GM19351 (cell line): ENCODE data around the gene LRP6.
"Not testable (repeated sequence)": the region's sequence is repeated elsewhere in the genome, so short reads cannot be mapped to it uniquely, and the experiment has no call there.

Experiments used
- ATAC-seq: cut with Tn5 transposase; IDR thresholded peaks from one replicate; pipeline ENCODE4 v1.9.1; 2021; ENCODE audit warnings: mild to moderate bottlenecking, moderate library complexity; ENCODE audit not compliant: unreplicated experiment

The LRP6 gene

DNA sequence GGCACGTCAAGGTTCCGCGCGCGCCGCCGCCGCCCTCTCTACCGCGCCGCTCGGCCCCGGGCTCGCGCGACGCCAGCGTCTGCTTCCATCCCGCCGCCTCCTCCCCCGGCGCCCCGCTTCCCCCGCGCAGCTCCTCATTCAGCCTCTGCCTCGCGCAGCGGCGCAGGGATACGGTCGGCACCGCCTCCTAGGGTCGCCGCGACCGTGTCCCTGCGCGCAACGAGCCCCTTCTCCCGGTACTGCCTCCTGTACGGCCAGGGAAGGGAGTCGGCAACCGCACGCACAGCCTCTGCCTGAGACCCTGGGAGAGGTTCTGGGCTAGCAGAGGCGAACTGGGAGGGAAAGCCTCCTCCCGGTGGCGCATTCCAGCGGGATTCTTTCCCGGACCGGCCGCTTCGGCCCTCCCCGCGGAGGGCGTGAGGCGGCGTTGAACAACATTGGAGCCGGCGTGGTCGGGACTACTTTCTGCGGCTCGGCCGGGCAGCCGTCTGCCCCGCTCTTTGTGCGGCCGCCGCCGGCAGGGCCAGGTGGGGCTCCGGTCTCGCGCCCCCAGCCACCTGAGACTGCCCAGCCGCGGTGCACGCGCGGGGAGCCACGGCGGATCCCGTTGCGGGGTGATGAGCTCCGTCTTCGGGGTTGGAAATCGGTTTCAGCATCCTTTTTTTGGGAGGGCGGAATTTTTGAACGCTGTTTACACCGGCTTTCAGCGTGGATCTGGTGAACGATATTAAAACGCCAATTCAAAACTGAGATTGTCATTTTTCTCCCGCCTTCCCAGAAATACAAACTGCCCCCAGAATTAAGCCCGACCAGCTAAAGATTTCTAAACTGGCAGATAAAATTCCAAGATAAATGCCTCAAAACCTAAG lies at the start of gene LRP6:
Gene LRP6, minus strand, starts transcription at position 172 of the 869 bp plus-strand sequence. CDS start 309 bp downstream, outside the sequence.
- ATAC-seq: peak; percentile 87

DNA sequence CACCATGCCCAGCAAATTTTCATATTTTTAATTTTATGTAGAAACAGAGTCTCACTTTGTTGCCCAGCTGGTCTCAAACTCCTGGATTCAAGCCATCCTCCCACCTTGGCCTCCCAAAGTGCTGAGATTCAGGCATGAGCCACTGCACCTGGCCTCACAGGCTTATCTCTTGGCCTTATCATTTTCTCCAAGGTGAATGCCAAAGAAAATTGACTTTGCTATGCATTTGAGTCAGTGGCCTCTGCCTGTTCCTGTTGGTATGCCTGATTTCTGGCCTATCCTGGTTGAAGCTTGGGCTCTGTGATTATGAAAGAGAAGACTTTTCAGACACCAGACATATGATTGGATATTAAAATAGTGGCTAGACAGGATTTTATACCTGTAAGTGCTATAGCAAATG lies 49.0 kb upstream of the LRP6 start:
- no peak for ATAC-seq

DNA sequence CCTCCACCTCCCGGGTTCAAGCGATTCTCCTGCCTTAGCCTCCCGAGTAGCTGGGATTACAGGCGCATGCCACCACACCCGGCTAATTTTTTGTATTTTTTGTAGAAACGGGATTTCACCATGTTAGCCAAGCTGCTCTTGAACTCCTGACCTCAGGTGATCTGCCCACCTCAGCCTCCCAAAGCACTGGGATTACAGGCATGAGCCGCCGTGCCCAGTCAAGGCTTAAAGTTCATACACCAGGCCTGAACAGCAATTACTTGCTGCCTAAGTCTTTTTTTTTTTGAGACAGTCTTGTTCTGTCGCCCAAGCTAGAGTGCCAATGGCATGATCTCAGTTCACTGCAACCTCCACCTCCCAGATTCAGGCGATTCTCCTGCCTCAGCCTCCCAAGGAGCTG lies 43.9 kb upstream of the LRP6 start:
- ATAC-seq: not testable (repeated sequence)

DNA sequence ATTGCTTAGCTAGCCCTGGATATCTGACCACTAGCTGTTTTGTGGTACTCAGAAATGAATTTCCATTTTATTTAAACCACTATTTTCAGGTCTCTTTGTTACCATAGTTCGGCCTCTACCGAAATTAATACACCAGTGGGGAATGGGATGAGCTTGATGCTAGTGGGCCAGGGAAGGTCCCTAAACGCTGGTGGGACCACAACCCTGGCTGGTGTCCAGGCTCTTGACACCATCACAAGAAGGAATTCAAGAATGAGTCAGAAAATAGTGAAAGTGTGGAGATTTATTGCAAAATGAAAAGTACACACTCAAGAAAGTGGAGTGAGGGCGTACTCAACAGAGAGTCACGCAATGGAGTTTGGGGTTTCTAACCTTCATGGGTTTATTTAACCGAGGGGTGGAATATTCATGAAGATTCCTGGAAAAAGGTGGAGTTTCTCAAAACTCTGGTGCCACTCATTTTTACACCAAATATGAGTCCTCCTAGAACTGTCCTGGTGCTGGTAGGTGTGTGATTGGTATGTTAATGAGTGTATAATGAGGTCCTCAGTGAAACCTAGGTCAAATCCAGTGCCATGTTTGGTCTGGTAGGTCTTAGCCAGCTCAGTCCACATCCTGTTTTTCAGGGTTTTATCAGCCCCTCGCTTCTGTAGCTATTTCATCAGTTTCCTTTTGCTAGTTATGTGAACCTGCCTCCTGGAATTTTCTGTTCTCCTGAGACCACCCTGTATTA lies 38.9 kb upstream of the LRP6 start:
- ATAC-seq: no peak

DNA sequence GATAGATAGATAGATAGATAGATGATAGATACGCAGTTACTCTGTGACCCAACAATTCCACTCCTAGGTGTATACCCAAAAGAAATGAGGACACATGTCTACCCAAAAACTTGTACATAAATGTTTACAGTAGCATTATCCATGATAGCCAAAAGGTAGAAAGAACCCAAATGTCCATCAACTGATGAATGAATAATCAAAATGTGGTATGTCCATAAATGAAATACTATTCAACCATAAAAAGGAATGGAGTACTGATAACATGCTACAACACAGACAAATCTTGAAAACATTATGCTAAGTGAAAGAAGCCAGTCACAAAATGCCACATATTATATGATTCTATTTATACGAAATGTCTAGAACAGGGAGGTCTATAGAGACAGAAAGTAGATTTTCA lies 36.1 kb upstream of the LRP6 start:
- no peak for ATAC-seq

DNA sequence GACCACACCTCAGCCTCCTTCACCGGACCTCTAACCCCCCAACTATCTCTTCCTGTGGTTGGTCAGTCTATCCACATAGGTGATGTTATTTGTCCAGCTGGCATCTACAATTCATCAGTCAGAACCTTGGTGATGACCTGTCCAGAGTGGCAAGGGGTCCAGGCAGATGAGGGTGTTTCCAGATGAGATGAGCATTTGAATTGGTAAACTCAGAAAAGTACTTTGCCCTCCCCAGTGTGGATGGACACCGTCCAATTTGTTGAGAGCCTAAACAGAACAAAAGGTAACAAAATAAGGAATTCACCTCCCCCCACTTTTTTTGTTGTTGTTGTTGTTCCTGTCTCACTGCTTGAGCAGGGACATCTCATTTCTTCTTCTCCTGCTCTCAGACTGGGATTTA lies 34.3 kb upstream of the LRP6 start:
- ATAC-seq: no peak

DNA sequence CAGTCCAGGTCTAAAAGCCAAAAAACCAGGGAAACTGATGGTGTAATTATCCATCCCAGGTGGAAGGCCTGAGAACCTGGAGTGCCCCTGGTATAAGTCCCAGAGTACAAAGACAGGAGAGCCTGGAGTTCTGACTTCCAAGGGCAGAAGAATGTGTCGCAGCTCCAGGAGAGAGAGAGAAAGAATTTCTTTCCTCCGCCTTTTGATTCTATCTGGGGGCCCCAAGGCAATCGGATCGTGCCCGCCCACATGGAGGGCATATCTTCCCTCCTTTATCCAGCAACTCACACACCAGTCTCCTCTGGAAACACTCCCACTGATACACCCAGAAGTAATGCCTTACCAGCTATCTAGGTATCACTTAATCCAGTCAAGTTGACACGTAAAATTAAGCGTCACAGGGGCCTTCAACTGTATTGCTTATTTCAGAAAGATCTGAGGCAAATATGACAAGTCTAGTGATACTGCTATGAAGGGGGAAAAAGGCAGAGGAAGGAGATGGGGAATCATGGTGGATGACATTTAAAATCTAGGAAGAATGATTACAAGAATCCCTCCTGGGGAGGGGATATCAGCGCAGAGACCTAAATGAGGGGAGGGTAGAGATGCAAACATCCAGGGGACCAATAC lies 30.5 kb upstream of the LRP6 start:
- ATAC-seq: no peak

GRCh38 chr12:12294215-12295005 lies 27.6 kb upstream of the LRP6 start:
- no peak for ATAC-seq

GRCh38 chr12:12290206-12290605 lies 23.4 kb upstream of the LRP6 start:
- ATAC-seq: no peak

GRCh38 chr12:12286441-12286840 lies 19.6 kb upstream of the LRP6 start:
- no peak for ATAC-seq

- no peak for ATAC-seq
These were observed 16.0 kb upstream of the LRP6 start for GRCh38 chr12:12282761-12283425.

- ATAC-seq: no peak
These were observed 15.4 kb upstream of the LRP6 start for GRCh38 chr12:12282202-12282601.

DNA sequence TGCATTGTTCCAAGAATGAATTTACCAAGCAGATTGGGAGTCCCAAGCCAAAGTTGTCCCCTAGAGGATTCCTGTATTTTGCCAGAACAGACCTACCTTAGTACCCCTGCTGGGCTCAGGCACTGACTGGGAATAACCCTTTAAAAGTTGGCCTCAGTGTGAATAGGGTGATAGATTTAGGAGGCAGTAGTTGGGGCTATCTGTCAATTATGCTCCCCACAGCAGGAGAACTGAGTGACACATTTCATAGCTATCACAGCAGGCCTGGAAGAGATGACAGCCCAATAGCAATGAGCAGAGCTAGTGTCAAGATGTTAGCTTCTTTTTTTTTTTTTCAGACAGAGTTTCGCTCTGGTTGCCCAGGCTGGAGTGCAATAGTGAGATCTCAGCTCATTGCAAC lies 14.3 kb upstream of the LRP6 start:
- ATAC-seq: no peak

DNA sequence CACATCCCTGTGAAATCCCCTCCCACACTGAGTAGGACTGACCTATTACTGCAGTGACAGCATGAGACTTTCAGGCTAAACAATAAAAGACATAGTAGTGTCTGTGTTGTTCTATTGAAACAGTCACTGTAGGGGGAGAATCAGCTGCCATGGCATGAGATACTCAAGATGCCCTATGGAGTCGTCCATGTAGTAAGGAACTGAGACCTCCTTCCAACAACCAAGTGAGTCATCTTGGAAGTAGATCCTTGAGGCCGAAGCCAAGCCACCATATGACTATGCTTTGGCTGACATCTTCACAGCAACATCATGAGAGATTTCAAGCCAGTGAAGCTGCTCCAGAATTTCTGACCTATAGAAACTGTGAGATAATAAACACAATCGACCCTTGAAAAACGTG lies 12.1 kb upstream of the LRP6 start:
- no peak for ATAC-seq

DNA sequence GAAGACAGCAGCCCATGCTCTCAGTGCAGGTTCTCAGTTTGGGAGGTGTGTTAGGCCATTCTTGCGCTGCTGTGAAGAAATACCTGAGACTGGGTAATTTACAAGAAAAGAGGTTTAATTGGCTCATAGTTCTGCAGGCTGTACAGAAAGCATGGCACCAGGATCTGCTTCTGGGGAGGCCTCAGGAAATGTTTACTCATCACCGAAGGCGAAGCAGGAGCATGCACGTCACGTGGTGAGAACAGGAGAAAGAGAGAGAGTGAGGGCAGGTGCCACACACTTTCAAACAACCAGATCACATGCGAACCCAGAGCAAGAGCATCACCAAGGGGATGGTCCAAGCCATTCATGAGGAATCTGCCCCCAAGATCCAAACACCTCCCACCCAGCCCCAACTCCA lies 9.0 kb upstream of the LRP6 start:
- no peak for ATAC-seq

DNA sequence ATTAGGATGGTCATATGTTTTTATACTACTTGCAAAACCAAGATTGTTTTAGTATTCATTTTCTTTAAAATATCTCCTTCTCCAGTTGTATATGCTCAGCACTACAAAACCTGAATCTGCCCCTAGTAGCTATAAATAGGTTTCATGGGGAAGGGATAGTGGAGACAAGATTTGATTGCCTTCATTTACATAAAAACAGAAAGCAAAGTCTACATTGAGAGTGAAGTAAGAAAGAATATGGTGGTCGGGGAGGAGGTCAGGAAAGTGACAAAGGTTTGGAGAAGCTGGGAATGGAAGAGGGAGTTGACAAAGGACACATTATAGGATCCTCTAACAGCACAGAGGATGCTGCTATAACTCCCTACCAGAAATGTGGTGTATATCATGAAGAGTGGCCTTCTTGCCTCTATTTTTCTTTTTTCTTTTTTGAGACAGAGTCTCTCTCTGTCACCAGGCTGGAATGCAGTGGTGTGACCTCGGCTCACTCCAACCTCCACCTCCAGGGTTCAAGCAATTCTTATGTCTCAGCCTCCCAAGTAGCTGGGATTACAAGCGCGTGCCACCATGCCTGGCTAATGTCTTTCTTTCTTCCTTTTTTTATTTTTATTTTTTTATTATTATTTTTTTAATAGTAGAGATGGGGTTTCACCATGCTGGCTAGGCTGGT lies 6.6 kb upstream of the LRP6 start:
- no peak for ATAC-seq

DNA sequence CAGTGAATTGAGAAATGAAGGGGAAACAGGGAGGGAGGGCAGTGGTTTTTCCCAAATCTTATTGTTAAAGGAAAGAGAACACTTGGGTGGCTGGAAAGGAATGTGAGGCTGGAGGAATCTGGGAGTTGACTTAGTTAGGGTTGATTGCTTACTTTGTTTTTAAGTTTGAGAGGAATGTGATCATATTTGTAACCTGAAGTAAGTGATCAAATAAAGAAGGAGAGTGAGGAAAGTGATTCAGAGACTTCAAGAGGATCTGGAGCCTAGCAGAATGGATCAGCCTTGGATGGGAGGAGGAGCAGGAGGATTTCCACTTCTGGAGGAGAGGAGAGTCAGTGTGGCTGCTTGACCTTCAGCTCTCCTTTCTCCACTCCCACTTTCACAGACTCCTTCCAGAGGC lies 6.0 kb upstream of the LRP6 start:
- no peak for ATAC-seq

- no peak for ATAC-seq
These were observed 3.4 kb upstream of the LRP6 start for GRCh38 chr12:12270226-12270625.

GRCh38 chr12:12267742-12268200 lies 927 bp upstream of the LRP6 start:
- no peak for ATAC-seq

DNA sequence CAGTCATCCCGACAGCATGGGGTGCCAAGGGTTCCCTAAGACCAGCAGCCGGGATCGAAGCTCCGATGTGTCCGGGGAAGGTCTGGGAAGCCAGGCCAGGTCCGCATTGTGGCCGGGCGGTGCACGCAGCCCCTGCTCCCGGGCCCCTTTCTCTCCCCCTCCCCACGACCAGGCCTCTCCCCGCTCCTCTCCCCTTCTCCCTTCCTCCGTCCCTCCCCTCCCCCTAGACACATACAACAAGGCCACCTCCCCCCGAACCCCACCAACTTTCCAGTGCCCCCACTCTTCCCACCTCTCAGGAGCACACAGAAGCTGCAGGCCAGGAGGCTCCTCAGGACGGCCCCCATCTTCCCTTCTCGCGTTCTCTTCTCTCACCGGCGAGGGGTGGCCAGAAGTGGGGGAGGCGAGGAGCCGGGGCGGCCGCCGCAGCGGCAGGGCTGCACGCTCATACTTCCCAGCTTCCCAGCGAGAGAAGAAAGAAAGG lies 413 bp downstream of the LRP6 start:
- no peak for ATAC-seq
